B cell (primary cell): ENCODE results near the gene TMEM52. TPM values are rescaled to one million over a fixed set of nuclear protein-coding genes. Genes with fewer than 3 reads are reported as not detected.

ENCODE experiments used
- ATAC-seq: fragments of 200-7000 bp; cut with Tn5 transposase; one replicate; pipeline ENCODE4 v1.10.0; 2021; ENCODE audit warnings: low read depth, mild to moderate bottlenecking, moderate number of reproducible peaks, moderate library complexity
- CTCF ChIA-PET: fragments of 350-600 bp; sonication (Branson Sonifier 250); formaldehyde crosslinking; loops from one replicate; lab custom pipeline; 2021; ENCODE audit warnings: antibody characterized with exemption, inconsistent platforms; lab: Charles Lee
- POLR2A ChIA-PET: fragments of 350-600 bp; sonication (Branson Sonifier 250); formaldehyde crosslinking; loops from one replicate; lab custom pipeline; 2021; ENCODE audit warnings: antibody characterized with exemption; lab: Charles Lee
- DNase-seq: peaks from one replicate; pipeline ENCODE4 v3.0.0; 2013
- H2AFZ ChIP-seq: 2 replicates; pipeline ENCODE4 v1.6.1; 2012; ENCODE audit warnings: mild to moderate bottlenecking, low read depth, low read length; ENCODE audit not compliant: insufficient read depth, poor library complexity, severe bottlenecking
- H3K27ac ChIP-seq, 2 donors: 1 replicate in 1 of 2; 2 replicates in 1 of 2; pipeline ENCODE4 v1.5.1; 2012 to 2013; ENCODE audit warnings: low read length in 2 of 2, mild to moderate bottlenecking in 2 of 2, moderate library complexity in 1 of 2
- H3K27me3 ChIP-seq, 4 experiments: fragments of 200-600 bp in 1 of 4; sonication (generic) in 1 of 4; replicated peaks in 1 of 4; 1 replicate in 2 of 4; 2 replicates in 2 of 4; pipeline versions ENCODE4 v1.6.1 to v1.7.0; 2013 to 2016; ENCODE audit warnings: low read length in 3 of 4, mild to moderate bottlenecking in 2 of 4, mixed read lengths in 1 of 4, moderate library complexity in 1 of 4; ENCODE audit not compliant: insufficient read depth in 4 of 4, control insufficient read depth in 3 of 4; ENCODE audit errors: control extremely low read depth in 1 of 4
- H3K36me3 ChIP-seq, 2 experiments: replicated peaks in 1 of 2; 1 replicate in 1 of 2; 2 replicates in 1 of 2; pipeline versions ENCODE4 v1.6.1 to v1.7.1; 2013; ENCODE audit warnings: low read length in 1 of 2; ENCODE audit not compliant: insufficient read depth in 2 of 2, control insufficient read depth in 1 of 2; ENCODE audit errors: control extremely low read depth in 1 of 2, extremely low read depth in 1 of 2
- H3K4me1 ChIP-seq, 2 donors: fragments of 200-600 bp in 1 of 2; sonication (generic) in 1 of 2; 1 replicate in 1 of 2; 2 replicates in 1 of 2; pipeline versions ENCODE4 v1.5.1 to v1.6.1; 2013 to 2017; ENCODE audit warnings: low read length in 2 of 2; ENCODE audit not compliant: control insufficient read depth in 2 of 2, insufficient read depth in 2 of 2
- H3K4me2 ChIP-seq: replicated peaks from 2 replicates; pipeline ENCODE3; 2012; ENCODE audit warnings: mild to moderate bottlenecking, low read depth, low read length; ENCODE audit not compliant: poor library complexity, severe bottlenecking
- H3K4me3 ChIP-seq, 5 experiments: fragments of 200-600 bp in 1 of 5; sonication (generic) in 1 of 5; 1 replicate in 3 of 5; 2 replicates in 2 of 5; pipeline versions ENCODE4 v1.5.1 to v1.7.0; 2011 to 2016; ENCODE audit warnings: low read length in 4 of 5, mild to moderate bottlenecking in 4 of 5, low read depth in 2 of 5, control low read depth in 1 of 5, moderate library complexity in 1 of 5; ENCODE audit not compliant: insufficient read depth in 1 of 5; ENCODE audit errors: control extremely low read depth in 1 of 5, extremely low read depth in 1 of 5
- H3K79me2 ChIP-seq: fragments of 200-600 bp; sonication (generic); one replicate; pipeline ENCODE4 v1.6.0; 2016; ENCODE audit warnings: low read length; ENCODE audit not compliant: control insufficient read depth, insufficient read depth
- H3K9ac ChIP-seq: fragments of 200-600 bp; sonication (generic); 2 replicates; pipeline ENCODE4 v1.6.1; 2017; ENCODE audit warnings: mild to moderate bottlenecking, low read length, moderate library complexity
- H3K9me3 ChIP-seq, 3 donors: one replicate each; pipeline versions ENCODE4 v1.6.1 to v1.7.1; 2013; ENCODE audit warnings: low read length in 2 of 3; ENCODE audit not compliant: control insufficient read depth in 2 of 3, insufficient read depth in 1 of 3; ENCODE audit errors: control extremely low read depth in 1 of 3
- H4K20me1 ChIP-seq: 2 replicates; pipeline ENCODE4 v1.6.0; 2012; ENCODE audit warnings: mild to moderate bottlenecking, low read length; ENCODE audit not compliant: insufficient read depth, control insufficient read depth, poor library complexity, severe bottlenecking
- H3K27ac Mint-ChIP-seq: one replicate; pipeline ENCODE4 v1.8.0; 2021; ENCODE audit warnings: mixed read lengths
- H3K27me3 Mint-ChIP-seq: one replicate; pipeline ENCODE4 v1.8.0; 2021; ENCODE audit warnings: mixed read lengths
- H3K4me1 Mint-ChIP-seq: one replicate; pipeline ENCODE4 v1.8.0; 2021; ENCODE audit warnings: mixed read lengths
- H3K4me3 Mint-ChIP-seq: one replicate; pipeline ENCODE4 v1.8.0; 2021; ENCODE audit warnings: mixed read lengths
- H3K9me3 Mint-ChIP-seq: one replicate; pipeline ENCODE4 v1.8.0; 2022; ENCODE audit warnings: mixed read lengths; ENCODE audit not compliant: insufficient read depth
- EZH2 ChIP-seq: IDR thresholded peaks from 2 replicates; pipeline ENCODE4 v1.6.1; 2012; ENCODE audit warnings: borderline replicate concordance, low read depth, mild to moderate bottlenecking, moderate library complexity, low read length; ENCODE audit not compliant: insufficient read depth, poor library complexity, severe bottlenecking
- WGBS: methylation state at CpG from one replicate; pipeline ENCODE4 v1.1.5; 2013; ENCODE audit warnings: missing lambda C conversion rate; ENCODE audit not compliant: insufficient coverage; 5-methylcytosine and 5-hydroxymethylcytosine counted together
- intact Hi-C: fragments of 100-400 bp; cut with micrococcal nuclease; formaldehyde crosslinking; loops from one replicate; pipeline ENCODE4 v1.10.0; 2022
- polyA plus RNA-seq: library from polyadenylated mRNA; depleted of rRNA; stranded (reverse); fragments of >200 nt; gene quantifications from 2 replicates; pipeline ENCODE4 v1.2.3, GENCODE V29; 2012
- total RNA-seq, 2 donors: library from RNA; stranded (reverse); fragments of 120-200 nt in 1 of 2; gene quantifications; 1 replicate in 1 of 2; 2 replicates in 1 of 2; pipeline versions ENCODE4 v1.2.3 to v1.2.4, GENCODE V29; 2013 to 2022
- TF ChIP-seq, protein P1 (sequence below): fragments of 200-600 bp; IDR thresholded peaks from one replicate; pipeline ENCODE4 v1.8.0; 2022; ENCODE audit warnings: antibody characterized with exemption, mild to moderate bottlenecking

TMEM52 gene
- total and polyA plus RNA-seq, 2 donors (not counting 1 experiment from before 2014, with no cell fraction given): 0.69 to 1.00 TPM

DNA sequence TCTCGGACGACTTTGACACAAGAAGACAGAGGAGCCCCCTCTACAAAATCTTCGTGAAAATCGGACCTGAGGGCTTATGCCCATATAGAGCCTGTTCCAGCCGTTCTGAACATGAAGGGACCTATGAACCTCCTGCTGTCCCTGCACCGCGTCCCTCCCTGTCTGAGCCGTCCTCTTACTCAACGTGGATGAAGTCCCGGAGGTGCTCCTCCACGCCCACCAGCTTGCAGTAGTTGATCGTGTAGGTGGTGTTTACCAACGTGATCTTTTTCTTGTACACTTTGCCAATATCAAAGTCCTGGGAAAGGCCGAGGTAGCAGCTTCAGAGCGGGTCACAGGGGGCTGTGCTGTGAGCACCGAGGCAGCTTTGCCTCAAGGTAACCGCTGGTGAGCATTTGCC lies 44.5 kb upstream of the TMEM52 start:
- no peaks in the 10 kb centered on the region for H3K79me2 ChIP-seq
- intact Hi-C loops: no loop called here
- H3K4me1 ChIP-seq: no peaks in the 10 kb centered on the region
- Mint-ChIP-seq H3K9me3 (no peaks in the 10 kb centered on the region), H3K27ac (no peak overlapping the region), H3K4me1 (no peaks in the 10 kb centered on the region), H3K4me3 (no peak overlapping the region), H3K27me3 (peaks cover 30% of the 10 kb centered on the region)
- H3K4me3 ChIP-seq: no peak overlapping the region
- no peak for DNase-seq
- H3K27me3 ChIP-seq: peaks cover 0 to 23% (median 1%) of the 10 kb centered on the region in 4 experiments
- H2AFZ ChIP-seq: no peak overlapping the region
- H3K4me2 ChIP-seq: no peak overlapping the region
- no peaks in the 10 kb centered on the region for H4K20me1 ChIP-seq
- no peak overlapping the region for H3K27ac ChIP-seq
- peaks cover 0 to 4% (median 0%) of the 10 kb centered on the region in 3 donors for H3K9me3 ChIP-seq
- ChIA-PET POLR2A (no interaction called here), CTCF (no interaction called here)
- TF ChIP-seq, protein P1, sequence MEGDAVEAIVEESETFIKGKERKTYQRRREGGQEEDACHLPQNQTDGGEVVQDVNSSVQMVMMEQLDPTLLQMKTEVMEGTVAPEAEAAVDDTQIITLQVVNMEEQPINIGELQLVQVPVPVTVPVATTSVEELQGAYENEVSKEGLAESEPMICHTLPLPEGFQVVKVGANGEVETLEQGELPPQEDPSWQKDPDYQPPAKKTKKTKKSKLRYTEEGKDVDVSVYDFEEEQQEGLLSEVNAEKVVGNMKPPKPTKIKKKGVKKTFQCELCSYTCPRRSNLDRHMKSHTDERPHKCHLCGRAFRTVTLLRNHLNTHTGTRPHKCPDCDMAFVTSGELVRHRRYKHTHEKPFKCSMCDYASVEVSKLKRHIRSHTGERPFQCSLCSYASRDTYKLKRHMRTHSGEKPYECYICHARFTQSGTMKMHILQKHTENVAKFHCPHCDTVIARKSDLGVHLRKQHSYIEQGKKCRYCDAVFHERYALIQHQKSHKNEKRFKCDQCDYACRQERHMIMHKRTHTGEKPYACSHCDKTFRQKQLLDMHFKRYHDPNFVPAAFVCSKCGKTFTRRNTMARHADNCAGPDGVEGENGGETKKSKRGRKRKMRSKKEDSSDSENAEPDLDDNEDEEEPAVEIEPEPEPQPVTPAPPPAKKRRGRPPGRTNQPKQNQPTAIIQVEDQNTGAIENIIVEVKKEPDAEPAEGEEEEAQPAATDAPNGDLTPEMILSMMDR: no peak
- no peak for TF ChIP-seq EZH2
- no peak for ATAC-seq
- no peaks in the 10 kb centered on the region for H3K36me3 ChIP-seq
- H3K9ac ChIP-seq: no peak overlapping the region
- 85% methylated on average over 16 of the region's 17 CpGs for WGBS

DNA sequence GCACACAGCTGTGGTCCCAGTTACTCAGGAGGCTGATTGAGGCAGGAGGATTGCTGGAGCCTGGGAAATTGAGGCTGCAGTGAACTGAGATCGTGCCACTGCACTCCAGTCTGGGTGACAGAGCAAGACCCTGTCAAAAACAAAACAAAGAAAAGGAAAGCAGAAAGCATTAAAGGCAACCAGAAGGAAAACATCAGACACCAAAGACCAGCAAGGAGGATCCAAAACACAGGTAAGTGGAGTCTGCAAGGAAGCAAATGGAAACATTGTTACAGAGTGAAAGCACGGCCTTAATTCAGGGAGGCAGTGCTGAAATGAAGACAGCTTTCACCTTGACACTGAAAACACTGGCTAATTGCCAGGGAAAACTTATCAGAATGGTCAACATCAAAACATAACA lies 43.7 kb upstream of the TMEM52 start:
- DNase-seq (no peak), ATAC-seq (no peak)
- H3K27ac ChIP-seq: no peak overlapping the region
- TF ChIP-seq EZH2: no peak
- TF ChIP-seq, protein P1: no peak
- POLR2A ChIA-PET: no interaction called here
- no CpG with 5 or more reads among the region's 2 CpGs for WGBS
- no peak overlapping the region for H3K4me3 ChIP-seq
- intact Hi-C loops: no loop called here
- no peak overlapping the region for H2AFZ ChIP-seq
- peaks cover 0 to 31% (median 1%) of the 10 kb centered on the region in 4 experiments for H3K27me3 ChIP-seq
- no peaks in the 10 kb centered on the region for H3K9me3 Mint-ChIP-seq
- H3K79me2 ChIP-seq: no peaks in the 10 kb centered on the region
- H3K4me3 Mint-ChIP-seq: no peak overlapping the region
- H3K36me3 ChIP-seq: no peaks in the 10 kb centered on the region
- H3K9ac ChIP-seq: no peak overlapping the region
- H4K20me1 ChIP-seq: no peaks in the 10 kb centered on the region
- H3K9me3 ChIP-seq: peaks cover 0 to 4% (median 0%) of the 10 kb centered on the region in 3 donors
- H3K4me1 Mint-ChIP-seq: no peaks in the 10 kb centered on the region
- CTCF ChIA-PET: no interaction called here
- H3K27ac Mint-ChIP-seq: no peak overlapping the region
- H3K4me1 ChIP-seq: no peaks in the 10 kb centered on the region
- H3K27me3 Mint-ChIP-seq: peaks cover 33% of the 10 kb centered on the region
- no peak overlapping the region for H3K4me2 ChIP-seq
